ENCODE data around the gene ZER1.
A peak's percentile ranks its signal among the peaks of the same experiment; 100 is the strongest.

The ZER1 gene

DNA sequence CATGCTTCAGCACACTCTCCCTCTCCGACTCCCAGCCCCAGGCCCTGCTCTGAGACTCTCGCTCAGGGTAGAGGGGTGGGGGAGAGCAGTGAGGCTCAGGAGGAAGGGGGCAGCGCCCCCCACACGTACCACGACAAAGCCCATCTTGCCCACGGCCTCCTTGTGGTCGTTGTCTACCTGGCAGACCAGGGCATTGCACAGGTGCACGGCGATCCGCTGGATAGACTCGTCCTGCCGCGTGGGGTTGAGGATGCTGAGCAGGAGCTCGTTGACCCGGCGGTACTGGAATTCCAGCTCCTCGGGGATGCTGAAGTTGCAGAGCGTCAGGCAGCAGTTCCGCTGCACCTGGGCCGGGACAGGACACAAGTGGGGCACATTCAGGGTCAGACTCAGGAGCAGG, 29.3 kb downstream of the ZER1 start:
- DNase-seq (ENCODE audit: low read depth in 2 of 2, low spot score in 1 of 2): no peak

DNA sequence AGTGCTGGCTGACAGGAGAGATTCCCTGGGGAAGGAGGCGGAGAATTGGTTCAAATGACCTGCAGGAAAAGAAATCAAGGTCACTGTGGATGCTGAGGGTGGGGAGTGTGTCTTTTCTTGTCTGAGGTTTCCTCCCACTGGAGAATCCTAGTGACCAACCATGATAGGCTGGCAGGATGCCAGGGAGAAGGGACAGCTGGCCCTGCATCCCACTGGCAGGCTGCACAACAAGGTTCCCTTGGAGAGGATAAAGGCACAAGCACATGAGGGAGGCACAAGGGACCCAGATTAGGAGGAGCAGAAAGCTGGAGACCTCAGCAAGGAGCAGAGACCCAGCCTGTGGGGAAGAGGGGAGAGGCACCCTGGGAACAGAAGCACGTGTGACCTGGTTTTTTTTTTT, 36.4 kb downstream of the ZER1 start:
- DNase-seq (ENCODE audit: low read depth in 2 of 2, low spot score in 1 of 2): no peak

DNA sequence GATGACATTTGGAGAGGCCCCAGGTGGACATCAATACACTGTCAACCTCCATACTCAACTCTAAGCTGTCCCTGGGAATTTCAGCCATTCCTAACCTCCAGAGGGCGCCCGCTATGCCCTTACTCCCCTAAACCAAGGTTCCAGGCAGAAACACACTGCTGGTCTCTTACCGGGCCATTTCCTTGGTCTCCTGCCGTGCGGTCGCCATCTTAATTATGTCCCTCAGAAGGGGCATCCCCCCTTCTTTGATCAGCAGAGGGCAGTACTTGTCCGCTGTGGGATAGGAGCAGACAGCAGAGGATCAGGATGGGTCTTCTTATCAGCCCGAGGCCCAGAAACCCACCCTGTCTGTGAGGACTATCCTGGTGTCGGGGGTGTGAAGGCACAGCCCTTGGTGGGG, 38.5 kb downstream of the ZER1 start:
- DNase-seq (ENCODE audit: low read depth in 2 of 2, low spot score in 1 of 2): no peak

DNA sequence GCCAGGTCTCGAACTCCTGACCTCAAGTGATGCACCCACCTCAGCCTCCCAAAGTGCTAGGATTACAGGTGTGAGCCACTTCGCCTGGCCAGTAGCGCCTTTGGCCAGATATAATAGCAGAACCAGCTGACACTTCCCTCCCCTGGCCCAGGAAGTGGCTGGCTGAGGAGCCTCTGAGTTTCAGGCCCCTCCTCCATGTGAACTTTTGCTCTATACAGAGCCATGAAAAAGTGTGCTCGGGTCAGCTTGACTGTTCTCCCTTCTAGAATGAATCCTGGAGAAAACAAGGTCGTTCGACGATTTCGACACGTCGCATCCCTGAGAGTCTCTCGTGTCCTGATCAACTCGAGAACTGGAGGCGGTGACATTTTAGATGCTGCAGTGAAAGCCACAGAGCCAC, 39.2 kb downstream of the ZER1 start:
- DNase-seq (ENCODE audit: low read depth in 2 of 2, low spot score in 1 of 2): no peak

DNA sequence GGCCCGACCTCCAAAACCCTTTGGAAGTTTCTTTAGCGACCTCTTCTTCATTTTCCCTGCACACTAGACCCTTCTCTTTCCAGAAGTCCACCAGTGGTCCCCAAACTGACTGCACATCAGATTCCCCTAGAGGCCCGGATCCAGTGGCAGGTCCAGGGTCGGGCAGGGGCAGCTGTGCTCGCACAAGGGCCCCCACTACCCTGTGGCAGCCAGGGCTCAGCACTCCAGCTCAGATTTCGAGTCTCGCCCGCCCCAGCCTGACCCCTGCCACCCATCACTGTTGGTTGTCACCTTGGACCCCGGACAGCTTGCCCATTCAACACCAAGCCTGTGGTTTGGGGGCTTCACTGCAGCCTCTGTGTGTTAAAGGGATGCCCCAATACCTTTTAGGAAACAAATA, 40.0 kb downstream of the ZER1 start:
- DNase-seq (ENCODE audit: low read depth in 2 of 2, low spot score in 1 of 2): no peak

DNA sequence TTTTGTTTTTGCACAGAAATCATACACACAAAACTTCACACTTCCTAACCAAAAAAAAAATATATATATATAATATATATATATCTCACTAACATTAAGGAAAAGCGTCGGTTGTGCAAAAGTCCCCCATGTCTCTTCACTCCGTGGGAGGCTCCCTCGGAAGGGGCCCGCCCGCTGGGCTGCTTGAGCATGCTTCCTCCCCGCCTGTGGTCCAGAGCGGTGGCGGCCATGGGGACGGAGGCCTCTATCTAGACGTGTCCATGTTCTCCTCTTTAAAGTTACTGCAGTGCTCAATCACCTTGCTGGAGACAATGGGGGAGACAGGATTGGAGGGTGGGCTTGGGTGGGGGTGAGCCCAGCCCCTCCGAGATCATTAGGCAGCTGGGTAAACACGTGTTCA, 40.6 kb downstream of the ZER1 start:
- no peak for DNase-seq (ENCODE audit: low read depth in 2 of 2, low spot score in 1 of 2)

DNA sequence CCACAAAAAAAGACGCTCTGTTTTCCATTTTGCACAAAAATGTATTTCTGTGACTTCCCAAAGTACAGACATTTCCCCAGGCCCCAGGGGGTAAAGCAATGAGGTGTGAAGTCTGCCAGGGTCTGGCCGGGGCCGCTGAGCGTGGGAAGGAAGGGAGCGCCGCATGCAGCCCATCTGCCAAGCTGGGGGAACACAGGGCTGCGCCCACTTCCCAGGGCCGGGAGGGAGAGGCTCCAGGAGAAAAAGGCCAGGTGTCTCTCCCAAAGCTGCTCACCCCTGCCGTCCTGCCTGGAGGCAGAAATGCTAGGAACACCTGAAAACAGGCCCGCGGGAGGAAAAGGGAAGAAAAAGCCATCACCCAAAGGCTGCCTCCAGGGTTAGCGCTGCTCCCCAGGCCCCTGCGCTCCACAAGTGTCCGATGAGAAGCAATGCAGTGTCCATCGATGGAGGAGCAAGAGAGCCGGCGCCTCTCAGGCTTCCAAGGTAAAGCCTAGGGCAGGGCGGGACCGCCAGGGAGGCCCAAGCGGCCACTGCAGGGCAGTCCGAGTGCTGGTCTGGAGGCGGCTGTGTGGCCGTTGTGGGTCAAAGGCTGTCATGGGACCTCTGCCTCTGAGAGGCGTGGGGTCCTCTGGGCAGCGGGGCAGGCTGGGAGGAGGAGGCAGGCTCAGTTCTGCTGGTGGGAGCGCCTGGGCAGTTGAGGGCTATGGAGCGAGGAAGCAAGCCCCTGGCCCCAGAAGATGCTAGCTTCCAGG, 41.8 kb downstream of the ZER1 start:
- DNase-seq (ENCODE audit: low read depth in 2 of 2, low spot score in 1 of 2): no peak

DNA sequence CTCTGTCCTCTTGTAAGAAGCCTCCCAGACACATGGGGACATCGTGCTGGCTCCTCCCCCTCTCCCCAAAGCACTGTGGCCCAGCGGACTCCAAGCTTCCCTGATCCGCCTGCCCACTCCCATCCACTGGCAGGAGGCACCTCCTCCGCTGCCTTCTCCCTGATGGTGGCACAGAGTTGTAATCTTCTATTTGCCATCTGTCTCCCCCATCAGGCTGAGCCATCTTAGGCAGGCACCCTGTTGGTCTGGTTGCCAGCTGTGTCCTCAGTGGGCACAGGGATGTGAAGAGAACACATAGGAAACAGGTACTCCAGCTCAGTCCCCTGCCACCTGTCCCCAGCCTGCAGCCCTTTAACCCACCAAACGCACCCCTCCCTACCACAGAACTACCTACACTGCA, 42.4 kb downstream of the ZER1 start:
- no peak for DNase-seq (ENCODE audit: low read depth in 2 of 2, low spot score in 1 of 2)

DNA sequence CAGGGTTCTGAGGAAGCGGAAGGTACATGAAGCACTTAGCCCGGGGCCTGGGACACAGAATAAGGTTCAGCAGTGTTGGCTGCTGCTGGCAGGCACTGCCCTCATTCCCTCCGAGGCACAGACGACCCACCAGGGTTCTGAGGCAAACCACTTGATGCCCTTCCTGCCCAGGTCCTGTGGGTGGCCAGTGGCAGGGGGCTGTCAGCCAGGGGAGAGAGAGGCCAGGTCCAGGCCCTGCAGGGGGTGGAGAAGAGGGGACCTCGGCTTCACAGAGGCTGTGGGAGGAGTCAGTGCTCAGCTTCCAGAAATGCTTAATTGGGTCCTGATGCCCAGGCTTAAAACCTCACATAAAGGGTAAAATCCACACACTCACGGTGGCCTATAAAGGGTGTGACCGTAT, 43.4 kb downstream of the ZER1 start:
- DNase-seq (ENCODE audit: low read depth in 2 of 2, low spot score in 1 of 2): no peak

DNA sequence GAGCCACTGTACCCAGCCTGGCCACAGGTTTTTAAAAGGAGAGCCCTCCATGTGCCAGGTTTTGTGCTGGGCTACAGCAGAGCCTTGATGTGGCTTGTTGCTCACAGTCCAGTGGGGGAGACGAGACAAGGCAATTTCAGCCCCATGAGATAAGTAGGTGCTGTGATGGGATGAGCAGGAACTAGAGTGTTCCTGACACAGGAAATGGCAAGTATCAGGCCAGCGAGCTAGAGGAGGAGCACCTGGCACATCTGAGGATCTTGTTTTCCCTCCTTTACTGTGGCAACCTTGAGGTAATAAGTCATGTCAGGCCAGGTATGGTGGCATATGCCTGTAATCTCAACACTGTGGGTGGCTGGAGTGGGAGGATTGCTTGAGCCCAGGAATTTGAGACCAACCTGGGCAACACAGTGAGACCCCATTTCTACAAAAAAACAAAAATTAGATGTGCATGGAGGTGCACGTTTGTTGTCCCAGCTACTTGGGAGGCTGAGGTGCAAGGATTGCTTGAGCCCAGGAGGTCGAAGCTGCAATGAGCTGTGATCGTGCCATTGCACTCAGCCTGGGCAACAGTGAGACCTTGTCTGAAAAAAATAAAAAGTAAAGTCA, 44.0 kb downstream of the ZER1 start:
- DNase-seq (ENCODE audit: low read depth in 2 of 2, low spot score in 1 of 2): no peak

DNA sequence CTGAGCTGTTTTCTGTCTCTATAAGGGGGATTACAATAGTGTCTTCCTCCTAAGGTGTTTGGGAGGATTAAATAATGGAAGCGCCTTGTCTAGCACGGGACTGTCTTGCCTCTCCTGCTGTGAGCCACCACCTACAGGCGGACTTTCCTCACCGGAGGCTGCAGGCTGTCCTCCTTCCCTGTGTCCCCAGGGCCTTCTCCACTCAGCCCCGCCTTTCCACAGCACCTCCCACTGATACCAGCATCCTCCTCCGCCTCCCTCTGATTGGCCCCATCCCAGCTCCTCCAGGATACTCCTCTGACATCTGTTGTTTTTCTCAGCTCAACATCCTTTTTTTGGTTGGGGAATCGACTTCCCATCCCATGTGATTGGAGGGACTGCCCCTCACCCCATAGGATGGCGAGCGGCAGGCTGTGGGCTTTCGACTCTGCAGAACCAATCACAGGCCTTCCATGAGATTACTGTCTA, 46.9 kb downstream of the ZER1 start:
- DNase-seq (ENCODE audit: low read depth in 2 of 2, low spot score in 1 of 2): no peak

DNA sequence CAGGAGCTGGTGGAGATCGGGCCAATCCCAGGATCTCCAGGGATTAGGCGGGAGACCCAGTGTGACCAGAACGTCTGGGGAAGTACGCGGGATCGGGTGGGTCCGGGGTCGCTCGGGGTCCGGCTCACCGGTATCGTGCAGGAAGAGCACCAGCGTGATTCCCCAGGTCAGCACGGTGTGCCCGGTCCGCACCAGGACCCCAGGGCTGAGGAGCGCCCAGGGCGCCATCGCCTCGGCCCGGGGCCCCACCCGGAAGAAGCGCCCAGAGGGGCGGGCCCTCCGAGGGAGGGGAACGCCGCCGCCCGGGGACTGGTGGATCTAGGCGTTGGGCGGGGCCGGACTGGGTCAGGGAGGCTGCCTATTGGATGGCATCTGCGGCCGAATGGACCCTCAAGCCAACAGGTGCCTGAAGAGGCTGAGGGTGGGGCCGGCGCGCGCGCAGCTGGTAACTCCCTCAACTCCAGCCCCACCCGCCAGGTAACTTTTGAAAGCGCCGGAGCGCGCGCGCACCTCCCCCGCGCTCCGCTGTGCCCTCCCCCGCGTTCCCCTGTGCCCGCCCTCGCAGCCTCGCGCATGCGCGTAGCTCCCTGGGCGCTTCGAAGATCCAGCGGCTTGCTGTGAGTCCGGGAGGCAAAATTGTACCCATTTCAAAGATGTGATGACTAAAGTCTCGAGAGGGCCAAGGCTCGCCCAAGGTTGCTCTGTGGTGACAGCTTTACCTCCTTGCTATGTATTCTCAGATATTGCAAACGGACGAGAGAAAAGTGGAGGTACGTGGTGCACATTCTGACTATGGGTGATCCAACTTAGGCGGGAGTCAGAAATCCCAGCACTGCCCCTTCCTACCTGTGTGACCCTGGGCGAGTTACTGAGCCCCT, 47.6 kb downstream of the ZER1 start, which contains the start of gene ZDHHC12:
TSS of gene ZDHHC12 (minus strand) at position 262 of the 878 bp plus-strand sequence. CDS start at position 228, 34 bp downstream.
- DNase-seq (ENCODE audit: low read depth in 2 of 2, low spot score in 1 of 2): peak; percentile 95 to 99

DNA sequence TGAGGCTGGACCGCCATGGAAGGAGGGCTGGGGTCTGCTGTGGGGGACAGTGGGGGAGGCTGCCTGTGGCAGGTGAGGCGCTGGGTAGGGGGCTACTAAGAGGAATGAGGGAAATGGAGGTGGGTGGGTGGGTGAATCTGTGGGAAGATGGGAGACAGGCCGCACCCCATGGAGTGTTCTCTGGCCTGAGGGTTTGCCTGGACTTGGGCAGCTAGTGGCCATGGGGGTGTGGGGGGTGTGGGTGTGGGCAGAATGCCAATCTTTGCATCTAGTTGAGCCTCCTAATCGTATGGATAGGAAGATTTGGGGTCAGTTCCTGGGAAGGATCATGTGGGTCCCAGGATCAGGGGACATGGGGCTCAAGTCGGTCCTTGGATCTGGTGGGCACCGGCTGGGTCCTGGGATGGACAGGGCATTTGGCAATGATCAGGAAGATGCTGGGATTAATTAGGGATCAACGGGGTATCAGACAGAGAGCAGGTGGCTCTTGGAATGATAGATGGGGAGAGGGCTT, 48.3 kb downstream of the ZER1 start:
- no peak for DNase-seq (ENCODE audit: low read depth in 2 of 2, low spot score in 1 of 2)

DNA sequence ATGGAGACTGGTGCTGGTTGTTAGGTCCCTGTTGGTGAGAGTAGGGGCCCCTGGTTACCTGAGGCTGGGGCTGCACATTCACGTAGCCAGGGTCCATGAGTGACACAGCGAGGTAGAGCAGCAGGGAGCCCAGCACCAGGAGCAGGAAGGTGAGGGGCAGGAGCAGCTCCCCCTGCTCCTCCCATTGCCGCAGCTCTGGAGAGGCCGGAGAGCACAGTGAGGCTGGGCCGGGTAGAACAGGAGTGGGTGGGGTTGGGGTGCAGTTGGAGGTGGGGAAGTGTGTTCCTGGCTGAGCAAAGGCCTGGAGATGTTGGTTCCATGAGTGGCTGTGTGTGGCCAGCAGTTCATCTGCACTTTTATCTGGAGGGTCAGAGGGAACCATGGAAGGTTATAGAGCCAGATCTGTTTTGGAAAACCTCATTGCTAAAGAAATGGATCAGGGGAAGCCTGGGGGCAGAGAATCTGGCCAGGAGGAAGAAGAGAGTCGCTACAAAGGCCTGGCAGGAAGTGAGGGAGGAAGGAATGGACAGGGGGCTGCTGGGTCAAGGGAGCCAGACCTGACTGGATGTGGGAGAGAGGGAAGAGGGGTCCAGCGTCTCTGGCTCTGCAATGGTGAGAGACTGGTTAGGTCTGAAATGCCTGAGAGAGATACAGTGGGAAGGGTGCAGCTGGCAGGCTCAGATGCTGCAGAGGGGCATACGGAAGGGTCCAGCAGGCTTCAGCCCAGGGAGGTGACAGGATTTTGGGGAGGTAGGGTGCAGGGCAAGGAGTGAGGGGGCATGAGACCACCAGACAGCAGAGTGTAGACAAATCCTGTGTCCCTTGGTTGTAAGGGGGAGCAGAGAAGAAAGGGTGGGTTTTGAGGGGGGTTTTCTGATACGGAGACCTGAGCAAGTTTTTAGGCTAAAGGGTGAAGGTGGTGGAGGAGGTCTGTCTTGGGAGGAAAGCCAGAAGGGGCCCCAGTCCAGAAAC, 49.1 kb downstream of the ZER1 start:
- no peak for DNase-seq (ENCODE audit: low read depth in 2 of 2, low spot score in 1 of 2)

DNA sequence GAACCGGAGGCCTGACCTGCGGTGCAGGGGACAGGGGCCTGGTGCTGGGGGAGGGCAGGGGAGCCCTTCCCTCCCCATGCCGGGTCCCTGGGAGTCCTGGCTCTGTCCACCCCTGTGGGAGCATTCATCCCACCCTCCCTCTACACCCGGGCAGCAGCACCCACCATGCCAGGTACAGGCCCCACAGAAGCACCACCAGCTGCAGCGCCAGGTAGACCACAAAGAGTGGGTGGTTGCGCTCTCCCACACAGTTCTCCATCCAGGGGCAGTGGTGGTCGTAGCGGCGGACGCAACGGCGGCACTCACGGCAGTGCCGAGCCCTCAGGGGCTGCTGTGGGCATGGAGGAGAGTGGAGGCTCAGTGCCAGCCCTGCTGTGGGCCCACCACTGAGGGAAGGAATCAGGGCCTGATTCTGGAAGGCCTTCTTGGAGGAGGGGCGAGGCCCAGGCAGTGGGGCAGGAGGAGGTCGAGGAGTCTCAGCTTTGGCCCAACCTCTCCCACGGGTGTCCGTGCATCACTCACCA, 50.2 kb downstream of the ZER1 start:
- DNase-seq (ENCODE audit: low read depth in 2 of 2, low spot score in 1 of 2): no peak

DNA sequence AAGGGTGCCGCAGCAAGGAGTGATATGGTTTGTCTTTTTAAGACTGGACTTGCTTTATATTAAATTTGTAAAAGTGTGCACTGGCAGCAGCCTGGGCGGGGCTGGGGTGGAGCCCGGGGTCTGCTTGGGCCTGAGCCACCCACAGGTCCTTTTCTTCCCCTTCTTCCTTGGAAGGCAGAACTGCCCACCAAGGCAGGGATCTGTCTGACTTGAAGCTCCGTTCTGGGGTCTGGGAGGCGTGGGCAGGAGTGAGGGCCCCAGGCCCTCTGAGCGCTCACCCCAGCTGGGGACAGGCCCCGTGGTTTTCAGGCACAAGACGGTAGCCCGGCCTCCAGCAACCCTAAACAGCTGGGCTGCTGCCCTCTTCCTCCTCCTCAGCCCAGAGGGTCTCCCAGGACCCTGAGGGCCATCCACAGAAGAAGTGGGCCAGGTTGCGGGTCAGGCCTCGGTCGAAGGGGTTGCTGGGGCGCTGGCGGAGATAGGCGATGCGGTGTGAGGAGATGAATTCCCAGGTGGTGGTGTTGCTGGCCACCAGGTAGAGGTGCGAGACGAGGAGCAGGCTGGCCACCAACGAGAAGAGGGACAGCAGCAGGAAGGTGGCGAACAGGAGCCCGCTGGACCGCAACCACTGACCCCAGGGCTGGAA, 50.8 kb downstream of the ZER1 start:
- no peak for DNase-seq (ENCODE audit: low read depth in 2 of 2, low spot score in 1 of 2)

DNA sequence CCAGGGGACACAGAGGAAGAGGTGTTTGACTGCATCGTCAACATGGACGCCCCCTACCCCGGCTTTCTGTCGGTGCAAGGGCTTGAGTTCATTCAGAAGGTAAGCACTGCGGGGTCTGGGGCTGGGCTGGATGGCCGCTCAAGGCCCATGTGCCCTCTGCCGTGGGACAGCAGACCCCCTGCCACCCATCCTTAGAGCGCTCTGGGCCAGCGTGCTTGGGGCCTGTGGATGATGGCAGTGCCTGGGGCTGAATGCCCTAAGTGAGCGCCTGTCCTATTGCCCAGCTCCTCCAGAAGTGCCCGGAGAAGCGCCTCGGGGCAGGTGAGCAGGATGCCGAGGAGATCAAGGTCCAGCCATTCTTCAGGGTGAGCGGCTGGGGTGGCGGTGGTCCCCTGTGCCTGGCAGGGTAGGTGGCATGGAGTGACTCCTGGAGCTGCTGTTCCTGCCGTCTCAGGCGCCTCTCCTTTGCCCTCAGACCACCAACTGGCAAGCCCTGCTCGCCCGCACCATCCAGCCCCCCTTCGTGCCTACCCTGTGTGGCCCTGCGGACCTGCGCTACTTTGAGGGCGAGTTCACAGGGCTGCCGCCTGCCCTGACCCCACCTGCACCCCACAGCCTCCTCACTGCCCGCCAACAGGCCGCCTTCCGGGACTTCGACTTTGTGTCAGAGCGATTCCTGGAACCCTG, 51.7 kb downstream of the ZER1 start:
- DNase-seq (ENCODE audit: low read depth in 2 of 2, low spot score in 1 of 2): no peak

DNA sequence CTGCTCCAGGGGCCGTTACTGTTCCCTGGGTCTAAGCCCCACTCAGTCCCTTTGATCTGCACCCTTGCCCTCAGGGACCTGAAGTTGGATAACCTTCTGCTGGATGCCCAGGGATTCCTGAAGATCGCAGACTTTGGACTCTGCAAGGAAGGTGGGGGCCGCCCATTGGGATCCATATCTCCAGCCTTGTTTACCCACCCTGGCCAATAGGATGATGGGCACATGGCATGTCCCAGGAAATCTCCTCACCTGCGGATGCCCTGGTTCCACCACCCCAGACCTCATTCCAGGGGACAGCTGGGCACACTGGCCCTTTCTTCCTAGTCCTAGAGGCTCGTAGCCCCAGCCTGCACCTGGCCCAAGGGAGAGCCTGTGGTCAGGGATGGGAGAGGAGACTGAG, 53.3 kb downstream of the ZER1 start:
- DNase-seq (ENCODE audit: low read depth in 2 of 2, low spot score in 1 of 2): no peak

DNA sequence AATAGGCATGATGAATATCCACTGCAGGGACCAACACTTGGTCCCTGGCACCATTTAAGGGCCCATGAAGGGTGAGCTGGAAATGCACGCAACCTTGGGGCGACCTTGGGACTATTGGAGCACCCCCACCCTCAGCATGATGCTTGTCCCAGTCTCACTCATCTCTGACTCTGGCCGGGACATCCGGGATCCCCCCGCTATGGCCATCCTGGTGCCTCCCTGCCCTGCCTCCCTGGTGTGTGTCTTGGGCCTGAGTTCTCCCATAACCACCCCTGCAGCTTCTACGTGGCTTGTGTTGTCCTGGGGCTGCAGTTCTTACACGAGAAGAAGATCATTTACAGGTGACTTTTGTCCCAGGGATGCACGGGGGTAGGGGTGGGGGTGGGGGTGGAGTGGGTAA, 53.7 kb downstream of the ZER1 start:
- DNase-seq (ENCODE audit: low read depth in 2 of 2, low spot score in 1 of 2): no peak
